HepG2 (cell line): ENCODE results near the gene DLX3. TPM values are rescaled to one million over a fixed set of nuclear protein-coding genes. Genes with fewer than 3 reads are reported as not detected.

Experiments
- CENPX ChIP-seq: sonication (generic); formaldehyde crosslinking; IDR thresholded peaks from 2 replicates; pipeline ENCODE4 v1.9.0; 2021; ENCODE audit warnings: mild to moderate bottlenecking, missing genetic modification reagents, moderate library complexity
- ELF3 ChIP-seq: IDR thresholded peaks from 2 replicates; pipeline ENCODE4 v1.6.1; 2016; ENCODE audit warnings: missing genetic modification reagents, missing compliant biosample characterization
- KDM2A ChIP-seq: sonication (generic); formaldehyde crosslinking; IDR thresholded peaks from 2 replicates; pipeline ENCODE4 v1.4.0; 2020; ENCODE audit warnings: low read depth, missing genetic modification reagents, borderline replicate concordance
- MEF2D ChIP-seq: sonication (generic); formaldehyde crosslinking; IDR thresholded peaks from 2 replicates; pipeline ENCODE4 v1.5.1; 2020; ENCODE audit warnings: mild to moderate bottlenecking, missing genetic modification reagents
- TARDBP ChIP-seq: sonication (generic); formaldehyde crosslinking; IDR thresholded peaks from 2 replicates; pipeline ENCODE4 v1.8.0; 2022; ENCODE audit warnings: mild to moderate bottlenecking, missing genetic modification reagents
- TCF12 ChIP-seq, 2 experiments: fragments of 450-650 bp in 1 of 2; sonication (generic) in 1 of 2; formaldehyde crosslinking in 1 of 2; IDR thresholded peaks; 2 replicates each; pipeline versions ENCODE4 v1.6.1 to v1.8.0; 2017 to 2022; ENCODE audit warnings: antibody characterized with exemption in 1 of 2, mild to moderate bottlenecking in 1 of 2, missing genetic modification reagents in 1 of 2, moderate library complexity in 1 of 2
- THAP9 ChIP-seq: sonication (generic); formaldehyde crosslinking; IDR thresholded peaks from 2 replicates; pipeline ENCODE4; 2020; ENCODE audit warnings: missing genetic modification reagents, mild to moderate bottlenecking, borderline replicate concordance
- ZBTB14 ChIP-seq: sonication (generic); formaldehyde crosslinking; IDR thresholded peaks from 2 replicates; pipeline ENCODE4 v1.4.0; 2020; ENCODE audit warnings: missing genetic modification reagents
- ZBTB43 ChIP-seq: sonication (generic); formaldehyde crosslinking; conservative IDR thresholded peaks from 2 replicates; pipeline ENCODE4 v1.4.0; 2020; ENCODE audit warnings: missing genetic modification reagents
- ZBTB7B ChIP-seq: sonication (generic); formaldehyde crosslinking; IDR thresholded peaks from 2 replicates; pipeline ENCODE4 v1.4.0; 2020; ENCODE audit warnings: missing genetic modification reagents
- ZFY ChIP-seq: sonication (generic); formaldehyde crosslinking; IDR thresholded peaks from 2 replicates; pipeline ENCODE4 v1.4.0; 2020; ENCODE audit warnings: missing genetic modification reagents
- ZNF234 ChIP-seq: sonication (generic); formaldehyde crosslinking; conservative IDR thresholded peaks from 2 replicates; pipeline ENCODE4 v1.5.1; 2020; ENCODE audit warnings: mild to moderate bottlenecking, missing genetic modification reagents
- ZNF652 ChIP-seq: IDR thresholded peaks from 2 replicates; pipeline ENCODE4 v1.6.1; 2016; ENCODE audit warnings: low read depth, borderline replicate concordance
- ZNF749 ChIP-seq: sonication (generic); formaldehyde crosslinking; IDR thresholded peaks from 2 replicates; pipeline ENCODE4 v1.8.0; 2022; ENCODE audit warnings: mild to moderate bottlenecking, missing genetic modification reagents, moderate library complexity, borderline replicate concordance
- ZNF761 ChIP-seq: sonication (generic); formaldehyde crosslinking; conservative IDR thresholded peaks from 2 replicates; pipeline ENCODE4 v1.4.0; 2020; ENCODE audit warnings: mild to moderate bottlenecking, missing genetic modification reagents
- ZSCAN22 ChIP-seq: sonication (generic); formaldehyde crosslinking; IDR thresholded peaks from 2 replicates; pipeline ENCODE4 v1.4.0; 2020; ENCODE audit warnings: mild to moderate bottlenecking, missing genetic modification reagents
- polyA plus RNA-seq, 8 experiments: library from polyadenylated mRNA; depleted of rRNA in 3 of 8; stranded (reverse) in 7 of 8; unstranded in 1 of 8; fragments of >200 nt; fragmentation: Illumina TruSeq in 4 of 8; extraction: Trizol in 4 of 8; gene quantifications; 2 replicates each; pipeline versions ENCODE4 v1.2.1 to v1.2.3, GENCODE V29; 2011 to 2016; ENCODE audit warnings: low read depth in 4 of 8, missing spikeins in 1 of 8, mixed read lengths in 1 of 8; ENCODE audit not compliant: insufficient read depth in 1 of 8
- total RNA-seq, 5 experiments: library from RNA; depleted of rRNA; stranded (reverse); fragments of >200 nt; fragmentation: Illumina TruSeq; extraction: Trizol; gene quantifications; 2 replicates each; pipeline ENCODE4 v1.2.3, GENCODE V29; 2016; ENCODE audit warnings: low read depth in 1 of 5
- TF ChIP-seq, protein P1 (sequence below): sonication (generic); IDR thresholded peaks from 2 replicates; pipeline ENCODE4 v1.6.1; 2016; ENCODE audit warnings: low read depth, borderline replicate concordance
- TF ChIP-seq, protein P2 (sequence below): sonication (generic); formaldehyde crosslinking; IDR thresholded peaks from 2 replicates; pipeline ENCODE4 v1.5.0; 2020; ENCODE audit warnings: mild to moderate bottlenecking, missing genetic modification reagents, borderline replicate concordance

Gene DLX3
- total and polyA plus RNA-seq, 2 of the 13 experiments (the other 11 are each of a cell fraction or from before 2014, with no cell fraction given) = 0.03 TPM; not detected in 1

DNA sequence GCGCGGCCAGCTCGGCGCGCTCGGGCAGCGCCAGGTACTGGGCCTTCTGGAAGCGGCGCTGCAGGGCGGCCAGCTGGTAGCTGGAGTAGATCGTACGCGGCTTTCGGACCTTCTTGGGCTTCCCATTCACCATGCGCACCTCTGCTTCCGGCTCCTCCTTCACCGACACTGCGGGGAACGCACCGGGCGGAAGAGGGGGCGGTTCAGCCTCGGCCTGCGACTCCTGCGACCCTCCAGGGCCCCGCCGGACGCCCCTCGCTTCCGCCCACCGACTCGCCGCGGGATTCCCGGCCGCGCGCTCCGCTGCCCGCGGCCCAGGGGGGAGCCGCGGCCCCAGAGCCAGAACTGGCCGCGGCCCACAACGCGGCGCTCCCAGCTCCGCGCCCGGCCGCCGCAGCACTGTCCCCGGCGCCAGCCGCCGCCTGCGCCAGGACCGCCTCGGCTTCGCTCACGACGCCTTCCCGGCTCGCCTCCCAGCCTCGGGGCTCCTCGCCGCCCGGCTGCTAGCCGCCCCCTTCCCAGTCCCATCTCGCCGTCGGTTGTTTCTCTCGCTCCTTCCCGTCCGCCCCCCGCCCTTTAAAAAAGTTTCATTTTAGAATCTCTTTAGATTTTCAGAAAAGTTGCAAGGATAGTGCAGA is 1.5 kb downstream of the DLX3 start (continued):
- TF ChIP-seq ZNF234 (no peak), ZBTB7B (CRISPR knock-in tag) (peak; percentile 51; the same call in 1 of the 2 replicates), ZNF761 (no peak), MEF2D (CRISPR knock-in tag) (no peak), KDM2A (CRISPR knock-in tag) (no peak), ZSCAN22 (no peak), ZNF652 (CRISPR knock-in tag) (no peak), THAP9 (CRISPR knock-in tag) (no peak), CENPX (no peak), ZNF749 (CRISPR knock-in tag) (no peak), ZBTB14 (CRISPR knock-in tag) (peak; percentile 38; the same call in 1 of the 2 replicates), ZFY (CRISPR knock-in tag) (peak; percentile 23; the same call in 1 of the 2 replicates), ELF3 (CRISPR knock-in tag) (0 out of 2 replicates have a peak, but pooled peaks have one; percentile 15), TARDBP (CRISPR knock-in tag) (no peak), TCF12 (IDR thresholded peaks at IDR 0.05) (no peak), TCF12 (CRISPR knock-in tag; IDR thresholded peaks at IDR 0.05) (no peak), ZBTB43 (no peak)
- TF ChIP-seq, protein P1, sequence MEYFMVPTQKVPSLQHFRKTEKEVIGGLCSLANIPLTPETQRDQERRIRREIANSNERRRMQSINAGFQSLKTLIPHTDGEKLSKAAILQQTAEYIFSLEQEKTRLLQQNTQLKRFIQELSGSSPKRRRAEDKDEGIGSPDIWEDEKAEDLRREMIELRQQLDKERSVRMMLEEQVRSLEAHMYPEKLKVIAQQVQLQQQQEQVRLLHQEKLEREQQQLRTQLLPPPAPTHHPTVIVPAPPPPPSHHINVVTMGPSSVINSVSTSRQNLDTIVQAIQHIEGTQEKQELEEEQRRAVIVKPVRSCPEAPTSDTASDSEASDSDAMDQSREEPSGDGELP = peak; percentile 43; the same call in 1 of the 2 replicates
- TF ChIP-seq, protein P2, sequence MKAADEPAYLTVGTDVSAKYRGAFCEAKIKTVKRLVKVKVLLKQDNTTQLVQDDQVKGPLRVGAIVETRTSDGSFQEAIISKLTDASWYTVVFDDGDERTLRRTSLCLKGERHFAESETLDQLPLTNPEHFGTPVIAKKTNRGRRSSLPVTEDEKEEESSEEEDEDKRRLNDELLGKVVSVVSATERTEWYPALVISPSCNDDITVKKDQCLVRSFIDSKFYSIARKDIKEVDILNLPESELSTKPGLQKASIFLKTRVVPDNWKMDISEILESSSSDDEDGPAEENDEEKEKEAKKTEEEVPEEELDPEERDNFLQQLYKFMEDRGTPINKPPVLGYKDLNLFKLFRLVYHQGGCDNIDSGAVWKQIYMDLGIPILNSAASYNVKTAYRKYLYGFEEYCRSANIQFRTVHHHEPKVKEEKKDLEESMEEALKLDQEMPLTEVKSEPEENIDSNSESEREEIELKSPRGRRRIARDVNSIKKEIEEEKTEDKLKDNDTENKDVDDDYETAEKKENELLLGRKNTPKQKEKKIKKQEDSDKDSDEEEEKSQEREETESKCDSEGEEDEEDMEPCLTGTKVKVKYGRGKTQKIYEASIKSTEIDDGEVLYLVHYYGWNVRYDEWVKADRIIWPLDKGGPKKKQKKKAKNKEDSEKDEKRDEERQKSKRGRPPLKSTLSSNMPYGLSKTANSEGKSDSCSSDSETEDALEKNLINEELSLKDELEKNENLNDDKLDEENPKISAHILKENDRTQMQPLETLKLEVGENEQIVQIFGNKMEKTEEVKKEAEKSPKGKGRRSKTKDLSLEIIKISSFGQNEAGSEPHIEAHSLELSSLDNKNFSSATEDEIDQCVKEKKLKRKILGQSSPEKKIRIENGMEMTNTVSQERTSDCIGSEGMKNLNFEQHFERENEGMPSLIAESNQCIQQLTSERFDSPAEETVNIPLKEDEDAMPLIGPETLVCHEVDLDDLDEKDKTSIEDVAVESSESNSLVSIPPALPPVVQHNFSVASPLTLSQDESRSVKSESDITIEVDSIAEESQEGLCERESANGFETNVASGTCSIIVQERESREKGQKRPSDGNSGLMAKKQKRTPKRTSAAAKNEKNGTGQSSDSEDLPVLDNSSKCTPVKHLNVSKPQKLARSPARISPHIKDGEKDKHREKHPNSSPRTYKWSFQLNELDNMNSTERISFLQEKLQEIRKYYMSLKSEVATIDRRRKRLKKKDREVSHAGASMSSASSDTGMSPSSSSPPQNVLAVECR (CRISPR knock-in tag) = 0 out of 2 replicates have a peak, but pooled peaks have one; percentile 29
